IPS DF 6.9 (cell line): Measurements from ENCODE around the gene ST6GALNAC6.
A peak's percentile ranks its signal among the peaks of the same experiment; 100 is the strongest.

Experiments
- DNase-seq: peaks from one replicate; pipeline ENCODE4 v3.0.0-alpha.2; 2013; ENCODE audit warnings: low read depth, low spot score
- H3K27ac ChIP-seq: one replicate; pipeline ENCODE4 v1.5.1; 2013; ENCODE audit warnings: low read length, control low read depth
- H3K27me3 ChIP-seq: 2 replicates; pipeline ENCODE4 v1.6.1; 2013; ENCODE audit warnings: mild to moderate bottlenecking, low read length; ENCODE audit not compliant: control insufficient read depth, insufficient read depth
- H3K36me3 ChIP-seq: 2 replicates; pipeline ENCODE4 v1.6.1; 2013; ENCODE audit warnings: low read length; ENCODE audit not compliant: control insufficient read depth, insufficient read depth
- H3K4me1 ChIP-seq: 2 replicates; pipeline ENCODE4 v1.6.1; 2013; ENCODE audit warnings: low read length; ENCODE audit not compliant: control insufficient read depth, insufficient read depth
- H3K4me3 ChIP-seq: 2 replicates; pipeline ENCODE4 v1.5.1; 2013; ENCODE audit warnings: mild to moderate bottlenecking, low read length
- H3K9me3 ChIP-seq: 2 replicates; pipeline ENCODE4 v1.6.1; 2013; ENCODE audit warnings: low read length, inconsistent platforms; ENCODE audit not compliant: control insufficient read depth, insufficient read depth
- whole genome bisulfite sequencing: extraction: QIAGEN DNeasy Blood & Tissue Kit; methylation state at CpG from one replicate; pipeline ENCODE4 v1.1.7; 2013; ENCODE audit warnings: mixed read lengths, missing lambda C conversion rate; ENCODE audit not compliant: insufficient read length, insufficient coverage; 5-methylcytosine and 5-hydroxymethylcytosine counted together

Gene ST6GALNAC6

GRCh38 chr9:127924736-127925444 is 25.5 kb upstream of the ST6GALNAC6 start:
- Histone ChIP-seq H3K27me3 (no peaks in the 10 kb centered on the region), H3K36me3 (no peaks in the 10 kb centered on the region), H3K4me1 (peaks cover 9% of the 10 kb centered on the region), H3K27ac (no peak overlapping the region), H3K4me3 (no peak overlapping the region), H3K9me3 (no peaks in the 10 kb centered on the region)
- no peak for DNase-seq
- no CpG with 5 or more reads among the region's 22 CpGs for WGBS

- Histone ChIP-seq H3K36me3 (no peaks in the 10 kb centered on the region), H3K4me3 (no peak overlapping the region), H3K4me1 (peaks cover 7% of the 10 kb centered on the region; the same call in 1 of the 2 replicates), H3K27ac (no peak overlapping the region), H3K27me3 (no peaks in the 10 kb centered on the region), H3K9me3 (no peaks in the 10 kb centered on the region)
- no CpG with 5 or more reads among the region's 8 CpGs for WGBS
- no peak for DNase-seq
Observed at GRCh38 chr9:127923771-127924170, 24.4 kb upstream of the ST6GALNAC6 start.

DNA sequence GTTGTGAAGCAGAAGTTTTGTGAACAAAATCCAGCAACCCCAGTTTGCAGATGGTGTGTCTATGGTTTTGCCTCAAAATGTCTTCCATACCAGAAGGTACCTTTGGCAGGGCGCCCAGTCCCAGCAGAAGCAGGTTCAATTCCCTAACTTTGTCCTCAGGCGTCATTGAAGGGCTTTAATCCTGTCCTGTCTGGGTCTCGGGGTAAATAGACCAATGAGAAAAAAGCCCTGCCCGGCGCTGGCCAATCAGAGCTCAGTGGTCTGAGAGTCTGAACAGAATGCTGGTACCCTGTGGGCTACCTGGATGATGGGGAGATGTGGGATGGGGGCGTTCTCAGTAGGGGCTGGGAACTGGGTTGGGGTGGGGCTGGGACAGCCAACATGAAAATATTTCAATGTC is 23.6 kb upstream of the ST6GALNAC6 start:
- Histone ChIP-seq H3K4me1 (peaks cover 3% of the 10 kb centered on the region; the same call in 1 of the 2 replicates), H3K9me3 (no peaks in the 10 kb centered on the region), H3K4me3 (no peak overlapping the region), H3K27ac (no peak overlapping the region), H3K36me3 (no peaks in the 10 kb centered on the region), H3K27me3 (no peaks in the 10 kb centered on the region)
- no CpG with 5 or more reads among the region's 6 CpGs for WGBS
- no peak for DNase-seq

GRCh38 chr9:127921557-127922120 is 22.2 kb upstream of the ST6GALNAC6 start:
- no peak for DNase-seq
- Histone ChIP-seq H3K27ac (no peak overlapping the region), H3K4me1 (peaks cover 5% of the 10 kb centered on the region), H3K9me3 (no peaks in the 10 kb centered on the region), H3K36me3 (no peaks in the 10 kb centered on the region), H3K4me3 (no peak overlapping the region), H3K27me3 (no peaks in the 10 kb centered on the region)
- no CpG with 5 or more reads among the region's 45 CpGs for WGBS

DNA sequence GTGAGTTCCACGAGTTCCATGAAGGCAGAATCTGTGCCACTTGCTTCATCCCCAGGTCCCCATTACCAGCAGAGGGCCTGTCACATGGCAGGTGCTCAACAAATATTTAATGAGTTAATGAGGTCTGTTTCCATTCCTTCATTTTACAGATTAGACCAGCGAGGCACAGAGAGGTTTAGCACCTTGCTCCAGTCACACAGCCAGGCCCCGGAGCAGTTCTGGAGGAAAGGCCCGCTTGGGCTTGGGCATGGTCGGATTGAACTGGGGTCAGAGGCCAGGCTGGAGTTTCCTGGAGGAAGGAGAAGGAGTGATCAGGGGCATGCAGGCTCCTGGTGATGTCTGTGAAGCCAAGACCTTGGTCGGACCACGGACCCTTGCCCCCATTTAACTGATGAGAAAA is 21.4 kb upstream of the ST6GALNAC6 start:
- H3K27me3 ChIP-seq = no peaks in the 10 kb centered on the region
- H3K27ac ChIP-seq = no peak overlapping the region
- no peak overlapping the region for H3K4me3 ChIP-seq
- peaks cover 2% of the 10 kb centered on the region; the same call in 1 of the 2 replicates for H3K4me1 ChIP-seq
- DNase-seq = no peak
- no peaks in the 10 kb centered on the region for H3K36me3 ChIP-seq
- no CpG with 5 or more reads among the region's 7 CpGs for WGBS
- no peaks in the 10 kb centered on the region for H3K9me3 ChIP-seq

GRCh38 chr9:127919253-127919815 is 19.9 kb upstream of the ST6GALNAC6 start:
- H3K27ac ChIP-seq = no peak overlapping the region
- H3K27me3 ChIP-seq = no peaks in the 10 kb centered on the region
- peaks cover 2% of the 10 kb centered on the region; the same call in 1 of the 2 replicates for H3K4me1 ChIP-seq
- no peak for DNase-seq
- H3K4me3 ChIP-seq = no peak overlapping the region
- H3K36me3 ChIP-seq = no peaks in the 10 kb centered on the region
- WGBS = no CpG with 5 or more reads among the region's 8 CpGs
- H3K9me3 ChIP-seq = no peaks in the 10 kb centered on the region

DNA sequence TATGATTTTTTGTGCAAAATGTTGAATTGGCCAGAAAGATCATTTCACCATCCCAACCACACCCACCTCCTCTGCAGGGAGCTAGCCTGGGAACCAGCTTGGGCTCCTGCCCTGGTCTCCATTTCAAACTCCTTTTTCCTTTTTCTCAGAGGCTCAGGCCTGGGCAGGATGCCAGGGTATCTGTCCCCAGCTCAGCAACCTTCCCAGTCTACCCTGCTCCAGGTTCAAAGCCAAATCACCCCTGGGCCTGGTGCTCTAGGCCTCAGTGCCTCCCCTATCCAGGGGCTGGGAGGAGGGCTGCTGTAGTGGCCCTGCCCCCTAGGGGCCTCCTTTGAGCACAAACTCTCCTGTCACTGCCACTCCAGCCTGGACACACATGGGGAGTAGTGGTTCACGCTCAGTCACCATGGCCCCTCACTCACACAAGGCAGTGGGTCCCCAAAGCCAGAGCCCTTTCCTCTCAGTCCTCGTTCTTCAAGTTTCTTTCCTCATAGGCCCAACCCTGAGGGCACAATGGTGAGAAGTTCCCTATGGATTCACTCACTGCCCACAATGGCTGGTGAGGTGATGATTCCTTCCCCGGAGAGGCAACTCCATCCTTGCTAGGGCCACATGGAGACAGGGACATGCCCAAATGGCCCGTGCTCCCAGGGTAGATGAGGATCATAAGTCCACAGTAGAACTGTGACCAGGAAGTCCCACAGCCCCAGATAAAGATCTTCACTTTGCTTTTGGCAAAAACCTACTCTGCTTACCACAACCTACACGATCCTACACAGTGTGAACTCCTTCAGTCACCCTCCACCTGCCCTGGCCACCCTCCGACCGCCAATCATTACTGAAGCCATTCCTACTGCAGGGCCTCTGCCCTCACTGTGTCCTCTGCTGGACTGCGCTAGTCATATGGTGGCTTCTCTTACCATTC is 19.0 kb upstream of the ST6GALNAC6 start:
- peaks cover 2% of the 10 kb centered on the region; the same call in 1 of the 2 replicates for H3K4me1 ChIP-seq

GRCh38 chr9:127917603-127918002 is 18.2 kb upstream of the ST6GALNAC6 start:
- Histone ChIP-seq H3K4me3 (no peak overlapping the region), H3K4me1 (peaks cover 2% of the 10 kb centered on the region; the same call in 1 of the 2 replicates), H3K9me3 (no peaks in the 10 kb centered on the region), H3K27ac (no peak overlapping the region), H3K36me3 (no peaks in the 10 kb centered on the region), H3K27me3 (no peaks in the 10 kb centered on the region)
- WGBS = no CpG with 5 or more reads among the region's 6 CpGs
- no peak for DNase-seq

More for the DNA sequence above, 19.0 kb upstream of the ST6GALNAC6 start:
- Histone ChIP-seq H3K27me3 (no peaks in the 10 kb centered on the region), H3K27ac (no peak overlapping the region), H3K4me3 (no peak overlapping the region), H3K36me3 (no peaks in the 10 kb centered on the region), H3K9me3 (no peaks in the 10 kb centered on the region)
- DNase-seq = no peak
- no CpG with 5 or more reads among the region's 8 CpGs for WGBS

- WGBS = no CpG with 5 or more reads among the region's 71 CpGs
Observed at GRCh38 chr9:127916720-127917581, 17.5 kb upstream of the ST6GALNAC6 start, which contains the start of gene ST6GALNAC4. Gene ST6GALNAC4, minus strand, starts transcription at chr9:127917041. Its CDS starts 622 bp downstream, at chr9:127916419.

More at GRCh38 chr9:127916720-127917581, 17.5 kb upstream of the ST6GALNAC6 start, which contains the start of gene ST6GALNAC4:
- peak within 1 kb of the TSS; percentile 56; the same call in 1 of the 2 replicates for H3K4me3 ChIP-seq
- no peak for DNase-seq
- H3K27ac ChIP-seq = no peak within 1 kb of the TSS
- no peaks in the 10 kb centered on the region for H3K9me3 ChIP-seq
- H3K36me3 ChIP-seq = peaks cover 6% of the 10 kb centered on the region; the same call in 1 of the 2 replicates
- no peaks in the 10 kb centered on the region for H3K27me3 ChIP-seq
- peaks cover 2% of the 10 kb centered on the region; the same call in 1 of the 2 replicates for H3K4me1 ChIP-seq
